GM12892 (cell line): ENCODE measurements around the gene CFAP97D2.
"Not testable (repeated sequence)": the region's sequence is repeated elsewhere in the genome, so short reads cannot be mapped to it uniquely, and the experiment has no call there.

Source experiments
- DNase-seq: peaks from one replicate; pipeline ENCODE4 v3.0.0; 2011; ENCODE audit not compliant: insufficient read length
- FAIRE-seq: peaks from 2 replicates; lab custom pipeline; 2011; peaks lifted over from hg19 to GRCh38; lab: Jason Lieb, UNC
- POLR2A ChIP-seq: IDR thresholded peaks from 2 replicates; pipeline ENCODE4 v1.6.1; 2011; ENCODE audit warnings: low read depth, low read length, control low read depth
- POLR2AphosphoS5 ChIP-seq: IDR thresholded peaks from 2 replicates; pipeline ENCODE4 v1.6.1; 2011; ENCODE audit warnings: low read depth, low read length, control low read depth
- TAF1 ChIP-seq: IDR thresholded peaks from 2 replicates; pipeline ENCODE4 v1.6.1; 2011; ENCODE audit warnings: low read depth, mild to moderate bottlenecking, control low read depth, low read length, borderline replicate concordance

CFAP97D2 gene

GRCh38 chr13:114155320-114155719 lies 23.7 kb upstream of the CFAP97D2 start:
- FAIRE-seq (no peak), DNase-seq (no peak)
- no peak for TF ChIP-seq POLR2A
- TF ChIP-seq POLR2AphosphoS5: no peak
- no peak for TF ChIP-seq TAF1

GRCh38 chr13:114155926-114156883 lies 22.9 kb upstream of the CFAP97D2 start:
- FAIRE-seq: no peak

GRCh38 chr13:114157869-114158495 lies 21.1 kb upstream of the CFAP97D2 start:
- no peak for TF ChIP-seq POLR2AphosphoS5
- TF ChIP-seq TAF1: no peak
- no peak for TF ChIP-seq POLR2A
- FAIRE-seq: no peak
- no peak for DNase-seq

More at GRCh38 chr13:114155926-114156883, 22.9 kb upstream of the CFAP97D2 start:
- no peak for TF ChIP-seq POLR2AphosphoS5
- TF ChIP-seq POLR2A: no peak
- TF ChIP-seq TAF1: no peak
- DNase-seq: no peak

- not testable (repeated sequence) for DNase-seq, FAIRE-seq
Observed at GRCh38 chr13:114158869-114159666, 20.0 kb upstream of the CFAP97D2 start.

GRCh38 chr13:114161028-114161556 lies 18.0 kb upstream of the CFAP97D2 start:
- FAIRE-seq: no peak
- no peak for DNase-seq
- TF ChIP-seq POLR2AphosphoS5 (no peak), TAF1 (no peak), POLR2A (no peak)

- no peak for DNase-seq
- TF ChIP-seq TAF1: no peak
- TF ChIP-seq POLR2A: no peak
- no peak for TF ChIP-seq POLR2AphosphoS5
- no peak for FAIRE-seq
Observed at GRCh38 chr13:114161644-114162532, 17.2 kb upstream of the CFAP97D2 start.

GRCh38 chr13:114162533-114162922 lies 16.5 kb upstream of the CFAP97D2 start:
- FAIRE-seq (no peak), DNase-seq (no peak)
- TF ChIP-seq POLR2A (no peak), TAF1 (no peak), POLR2AphosphoS5 (no peak)

- no peak for TF ChIP-seq TAF1
- TF ChIP-seq POLR2AphosphoS5: no peak
- no peak for TF ChIP-seq POLR2A
- FAIRE-seq: no peak
- no peak for DNase-seq
Observed at GRCh38 chr13:114164053-114164452, 15.0 kb upstream of the CFAP97D2 start.

GRCh38 chr13:114164681-114165429 lies 14.2 kb upstream of the CFAP97D2 start:
- no peak for FAIRE-seq
- no peak for TF ChIP-seq POLR2A
- no peak for TF ChIP-seq POLR2AphosphoS5
- TF ChIP-seq TAF1: no peak
- no peak for DNase-seq
